COLO668 (cell line): ENCODE measurements around the gene SNRPD3.
"Not testable (repeated sequence)": the region's sequence is repeated elsewhere in the genome, so short reads cannot be mapped to it uniquely, and the experiment has no call there.

ENCODE experiments used
- DNase-seq: peaks from one replicate; lab custom pipeline; 2025; ENCODE audit not compliant: unreplicated experiment; lab: John Stamatoyannopoulos, UW

The SNRPD3 gene

DNA sequence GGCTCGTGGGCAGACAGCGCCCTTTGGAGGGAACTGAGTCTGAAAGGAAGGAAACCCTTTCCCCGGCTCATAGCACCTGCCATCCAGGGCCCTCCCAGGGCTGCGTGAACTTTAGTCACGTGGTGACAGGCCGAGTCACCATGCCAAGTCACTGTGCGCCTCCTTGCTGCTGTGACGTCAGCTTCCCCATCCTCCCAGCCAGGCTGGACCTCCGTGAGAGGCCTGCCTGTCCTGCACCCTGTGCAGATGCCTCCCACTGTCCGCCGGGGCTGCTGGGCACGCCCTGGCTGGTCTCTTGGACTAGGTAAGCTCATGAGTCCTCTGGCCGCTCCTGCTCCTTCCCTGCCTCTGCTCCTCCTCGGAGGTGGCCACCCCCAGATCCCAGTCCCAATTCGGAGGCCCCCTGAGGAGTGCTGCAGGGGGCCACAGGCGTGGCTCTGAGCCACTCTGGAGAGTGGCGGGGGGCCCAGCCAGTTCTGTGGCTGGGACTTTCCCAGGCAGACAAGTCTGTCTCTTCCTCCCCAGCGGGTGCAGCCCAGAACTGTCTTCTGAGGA is 51.7 kb downstream of the SNRPD3 start:
- DNase-seq = not testable (repeated sequence)

DNA sequence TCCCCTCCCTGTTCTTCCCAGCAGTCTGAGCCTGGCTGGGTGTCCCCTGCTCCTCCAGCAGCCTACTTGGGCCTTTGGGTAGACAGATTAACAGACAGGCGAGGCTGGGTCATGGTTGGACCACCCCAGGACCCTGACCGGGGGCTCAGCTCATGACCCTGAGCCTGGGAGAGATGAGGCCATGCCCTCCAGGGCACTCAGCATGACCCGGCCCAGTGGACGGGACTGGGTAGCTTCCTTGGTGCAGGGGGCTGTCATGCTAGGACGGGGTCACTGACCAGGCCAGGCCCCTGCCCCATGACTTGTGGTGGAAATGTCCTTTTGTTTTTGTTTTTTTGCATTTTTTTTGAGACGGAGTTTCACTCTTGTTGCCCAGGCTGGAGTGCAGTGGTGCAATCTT is 52.5 kb downstream of the SNRPD3 start:
- not testable (repeated sequence) for DNase-seq

DNA sequence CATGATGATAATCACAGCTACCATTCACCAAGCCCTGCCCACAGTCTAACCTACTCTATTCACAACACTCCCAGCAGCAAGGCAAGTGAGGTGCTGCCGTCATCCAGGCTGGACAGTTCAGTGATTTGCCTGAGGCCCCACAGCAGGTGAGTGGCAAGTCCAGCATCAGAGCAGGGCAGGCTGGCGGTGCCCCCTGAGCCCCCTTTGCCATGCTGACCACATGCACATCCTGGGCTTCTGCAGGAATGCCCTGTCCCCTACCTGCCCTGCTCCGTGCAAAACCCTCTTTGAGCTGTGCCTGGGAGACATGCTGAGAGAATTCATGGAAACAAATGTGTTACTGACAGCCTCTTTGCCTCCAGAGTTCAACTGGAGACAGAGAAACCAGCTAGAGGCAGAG is 54.1 kb downstream of the SNRPD3 start:
- not testable (repeated sequence) for DNase-seq

DNA sequence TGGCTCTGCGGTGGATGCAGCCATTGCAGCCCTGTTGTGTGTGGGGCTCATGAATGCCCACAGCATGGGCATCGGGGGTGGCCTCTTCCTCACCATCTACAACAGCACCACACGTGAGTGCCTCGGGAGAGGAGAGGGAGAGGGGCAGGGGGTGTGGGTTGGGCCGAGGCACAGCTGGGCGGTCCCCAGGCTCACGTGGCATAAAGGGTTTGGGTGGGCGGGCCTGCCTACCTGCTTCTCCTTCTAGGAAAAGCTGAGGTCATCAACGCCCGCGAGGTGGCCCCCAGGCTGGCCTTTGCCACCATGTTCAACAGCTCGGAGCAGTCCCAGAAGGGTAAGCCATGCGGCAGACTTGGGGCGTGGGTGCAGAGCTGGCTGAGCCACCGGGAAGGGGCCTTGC is 59.0 kb downstream of the SNRPD3 start:
- DNase-seq = not testable (repeated sequence)

DNA sequence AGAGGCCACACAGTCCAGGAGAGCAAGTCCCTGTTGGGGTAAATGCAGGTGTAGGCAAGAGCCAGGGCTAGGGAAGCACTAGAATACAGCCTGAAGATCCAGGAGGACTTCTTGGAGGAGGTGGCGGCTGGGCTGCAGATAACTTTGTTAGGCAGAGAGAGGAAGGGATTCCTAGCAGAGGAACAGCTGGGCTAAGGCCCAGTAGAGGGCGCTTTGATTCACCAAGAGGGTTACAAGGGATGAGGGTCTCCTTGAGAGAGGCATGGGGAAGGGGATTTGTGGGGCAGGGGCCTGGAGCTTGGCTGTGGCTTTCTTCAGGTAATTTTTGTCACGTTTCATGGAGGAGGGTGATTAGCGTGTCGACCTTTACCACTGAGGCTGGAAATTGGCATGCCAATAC is 65.4 kb downstream of the SNRPD3 start:
- DNase-seq = not testable (repeated sequence)

DNA sequence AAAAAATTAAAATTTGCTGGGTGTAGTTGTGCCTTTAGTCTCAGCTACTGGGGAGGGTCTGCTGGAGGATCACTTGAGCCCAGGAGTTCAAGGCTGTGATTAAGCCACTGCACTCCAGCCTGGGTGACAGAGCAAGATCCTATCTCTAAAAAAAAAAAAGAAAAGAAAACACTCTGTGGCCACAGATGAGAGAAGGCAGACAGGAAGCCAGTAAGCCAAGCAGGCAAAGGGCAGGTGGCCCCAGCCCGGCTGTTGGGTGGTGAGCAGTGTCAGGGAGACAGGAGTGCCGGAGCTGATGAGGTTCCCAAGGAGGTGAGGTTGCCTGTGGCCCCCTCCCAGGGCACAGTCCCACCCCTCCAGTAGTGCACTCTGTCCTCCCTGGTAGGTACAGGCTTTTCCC is 66.8 kb downstream of the SNRPD3 start:
- not testable (repeated sequence) for DNase-seq
